Measurements from ENCODE around the gene PPP1R9B.

Gene PPP1R9B

GRCh38 chr17:50190293-50190602 is 39.8 kb upstream of the PPP1R9B start:
- no peak overlapping the region for H3K4me3 ChIP-seq (ENCODE audit: low read length)
- no peak for TF ChIP-seq CTCF (conservative IDR thresholded peaks at IDR 0.05; ENCODE audit: low read depth, low read length)
- no peak for DNase-seq (ENCODE audit: low read depth)

- no peak overlapping the region for H3K4me3 ChIP-seq (ENCODE audit: low read length)
- no peak for DNase-seq (ENCODE audit: low read depth)
These were observed 39.2 kb upstream of the PPP1R9B start for GRCh38 chr17:50189550-50190292.

GRCh38 chr17:50188921-50189549 is 38.6 kb upstream of the PPP1R9B start:
- no peak for TF ChIP-seq CTCF (conservative IDR thresholded peaks at IDR 0.05; ENCODE audit: low read depth, low read length)
- H3K4me3 ChIP-seq (ENCODE audit: low read length), result no peak overlapping the region
- no peak for DNase-seq (ENCODE audit: low read depth)

More at GRCh38 chr17:50189550-50190292, 39.2 kb upstream of the PPP1R9B start:
- no peak for TF ChIP-seq CTCF (conservative IDR thresholded peaks at IDR 0.05; ENCODE audit: low read depth, low read length)

GRCh38 chr17:50188531-50188920 is 38.0 kb upstream of the PPP1R9B start:
- H3K4me3 ChIP-seq (ENCODE audit: low read length), result no peak overlapping the region
- TF ChIP-seq CTCF (conservative IDR thresholded peaks at IDR 0.05; ENCODE audit: low read depth, low read length), result no peak
- no peak for DNase-seq (ENCODE audit: low read depth)

GRCh38 chr17:50187751-50188530 is 37.5 kb upstream of the PPP1R9B start:
- TF ChIP-seq CTCF (conservative IDR thresholded peaks at IDR 0.05; ENCODE audit: low read depth, low read length), result no peak
- DNase-seq (ENCODE audit: low read depth), result no peak

GRCh38 chr17:50187394-50187725 is 36.9 kb upstream of the PPP1R9B start:
- H3K4me3 ChIP-seq (ENCODE audit: low read length), result no peak overlapping the region
- TF ChIP-seq CTCF (conservative IDR thresholded peaks at IDR 0.05; ENCODE audit: low read depth, low read length), result no peak
- DNase-seq (ENCODE audit: low read depth), result no peak

More at GRCh38 chr17:50187751-50188530, 37.5 kb upstream of the PPP1R9B start:
- no peak overlapping the region for H3K4me3 ChIP-seq (ENCODE audit: low read length)

Measured in retinal pigment epithelial cell (primary cell).